Endothelial cell of umbilical vein (primary cell): ENCODE measurements around the gene FBXO21. TPM values are rescaled to one million over a fixed set of nuclear protein-coding genes. Genes with fewer than 3 reads are reported as not detected.

Experiments
- BruUV-seq: library from RNA; stranded (reverse); fragments of 400-500 nt; replicated peaks from 2 replicates; lab custom pipeline; 2021; lab: Mats Ljungman, UMichigan
- CTCF ChIA-PET: fragments of 300-600, 350-600 bp; sonication (Branson Sonifier 250); formaldehyde crosslinking; loops from one replicate; lab custom pipeline; 2021; ENCODE audit warnings: antibody characterized with exemption, inconsistent platforms; lab: Charles Lee
- POLR2A ChIA-PET: fragments of 300-600, 350-600 bp; sonication (Branson Sonifier 250); formaldehyde crosslinking; loops from one replicate; lab custom pipeline; 2021; ENCODE audit warnings: antibody characterized with exemption, inconsistent platforms; lab: Charles Lee
- DNase-seq: peaks from one replicate; pipeline ENCODE4 v3.0.0-alpha.2; 2011; ENCODE audit warnings: low read depth, low spot score
- FAIRE-seq: peaks from 2 replicates; lab custom pipeline; 2011; peaks lifted over from hg19 to GRCh38; lab: Jason Lieb, UNC
- H2AFZ ChIP-seq: 2 replicates; pipeline ENCODE4 v1.6.0; 2012; ENCODE audit warnings: low read depth, low read length, control low read depth, inconsistent platforms
- H3K27ac ChIP-seq: 2 replicates; pipeline ENCODE4 v1.5.1; 2011; ENCODE audit warnings: low read depth, mild to moderate bottlenecking, control low read depth, low read length, moderate library complexity; ENCODE audit not compliant: insufficient read depth
- H3K27me3 ChIP-seq, 2 experiments: 2 replicates each; pipeline versions ENCODE4 v1.6.0 to v1.6.1; 2011; ENCODE audit warnings: low read length in 2 of 2, mixed read lengths in 1 of 2; ENCODE audit not compliant: control insufficient read depth in 2 of 2, insufficient read depth in 2 of 2
- H3K36me3 ChIP-seq, 2 experiments: 2 replicates in 1 of 2; 3 replicates in 1 of 2; pipeline ENCODE4 v1.5.1; 2011; ENCODE audit warnings: low read length in 2 of 2, mild to moderate bottlenecking in 1 of 2, moderate library complexity in 1 of 2; ENCODE audit not compliant: control insufficient read depth in 2 of 2, insufficient read depth in 2 of 2; ENCODE audit errors: extremely low read depth in 1 of 2
- H3K4me1 ChIP-seq: 3 replicates; pipeline ENCODE4 v1.5.1; 2011; ENCODE audit warnings: mild to moderate bottlenecking, low read length; ENCODE audit not compliant: control insufficient read depth, insufficient read depth; ENCODE audit errors: extremely low read depth
- H3K4me2 ChIP-seq: 2 replicates; pipeline ENCODE4 v1.6.1; 2011; ENCODE audit warnings: low read length, control low read depth, mixed read lengths; ENCODE audit not compliant: insufficient read depth
- H3K4me3 ChIP-seq, 3 experiments: fragments of 200-600 bp in 1 of 3; sonication (generic), shearing (Covaris generic) in 1 of 3; replicated peaks in 1 of 3; 2 replicates each; pipeline ENCODE4 v1.5.1; 2011 to 2016; ENCODE audit warnings: control low read depth in 3 of 3, low read length in 3 of 3, mild to moderate bottlenecking in 2 of 3, inconsistent platforms in 1 of 3, low read depth in 1 of 3, moderate library complexity in 1 of 3; ENCODE audit not compliant: insufficient read depth in 1 of 3
- H3K79me2 ChIP-seq: 2 replicates; pipeline ENCODE4 v1.6.0; 2012; ENCODE audit warnings: low read length, inconsistent platforms; ENCODE audit not compliant: control insufficient read depth, insufficient read depth
- H3K9ac ChIP-seq: replicated peaks from 2 replicates; pipeline ENCODE3; 2011; ENCODE audit warnings: low read length, control low read depth; ENCODE audit not compliant: insufficient read depth; ENCODE audit errors: extremely low read depth
- H3K9me1 ChIP-seq: replicated peaks from 3 replicates; pipeline ENCODE4 v1.6.0; 2011; ENCODE audit warnings: mild to moderate bottlenecking, low read length; ENCODE audit not compliant: control insufficient read depth, insufficient read depth; ENCODE audit errors: extremely low read depth
- H3K9me3 ChIP-seq: replicated peaks from 2 replicates; pipeline ENCODE4 v1.5.1; 2012; ENCODE audit warnings: low read length, inconsistent platforms; ENCODE audit not compliant: control insufficient read depth, insufficient read depth
- H4K20me1 ChIP-seq: replicated peaks from 2 replicates; pipeline ENCODE3; 2011; ENCODE audit warnings: mild to moderate bottlenecking, low read length; ENCODE audit not compliant: control insufficient read depth, insufficient read depth; ENCODE audit errors: extremely low read depth
- CTCF ChIP-seq, 2 donors: IDR thresholded peaks; 1 replicate in 1 of 2; 2 replicates in 1 of 2; pipeline ENCODE4 v1.5.1; 2011; ENCODE audit warnings: low read length in 2 of 2, mild to moderate bottlenecking in 2 of 2, moderate library complexity in 2 of 2, control low read depth in 1 of 2, inconsistent platforms in 1 of 2, low read depth in 1 of 2; ENCODE audit not compliant: insufficient read depth in 1 of 2; ENCODE audit errors: extremely low read depth in 1 of 2
- EZH2 ChIP-seq: IDR thresholded peaks from 2 replicates; pipeline ENCODE4 v1.6.1; 2012; ENCODE audit warnings: borderline replicate concordance, low read depth, mild to moderate bottlenecking, moderate library complexity, low read length, inconsistent platforms; ENCODE audit not compliant: severe bottlenecking
- FOS ChIP-seq: IDR thresholded peaks from 2 replicates; pipeline ENCODE4 v1.6.1; 2011; ENCODE audit warnings: mild to moderate bottlenecking, low read length, moderate library complexity, borderline replicate concordance; ENCODE audit not compliant: insufficient read depth
- GATA2 ChIP-seq: IDR thresholded peaks from 2 replicates; pipeline ENCODE4 v1.7.0; 2011; ENCODE audit warnings: low read depth, mild to moderate bottlenecking, moderate library complexity, mixed read lengths, low read length; ENCODE audit not compliant: insufficient read length, insufficient read depth
- JUN ChIP-seq: IDR thresholded peaks from 2 replicates; pipeline ENCODE4 v1.6.1; 2011; ENCODE audit warnings: borderline replicate concordance, low read depth; ENCODE audit not compliant: insufficient read length, insufficient read depth
- MAX ChIP-seq: IDR thresholded peaks from 2 replicates; pipeline ENCODE4 v1.6.1; 2011; ENCODE audit not compliant: insufficient read depth, insufficient read length
- MYC ChIP-seq: IDR thresholded peaks from one replicate; pipeline ENCODE4 v1.6.1; 2011; ENCODE audit warnings: mild to moderate bottlenecking, low read depth, low read length
- POLR2A ChIP-seq: IDR thresholded peaks from 2 replicates; pipeline ENCODE4 v1.6.1; 2012; ENCODE audit warnings: low read depth, mild to moderate bottlenecking, control low read depth, low read length
- POLR2AphosphoS5 ChIP-seq: IDR thresholded peaks from 2 replicates; pipeline ENCODE4 v1.6.1; 2012; ENCODE audit warnings: low read depth, mild to moderate bottlenecking, control low read depth, low read length, moderate library complexity; ENCODE audit not compliant: insufficient read depth
- dilution Hi-C: fragments of 300-500 bp; cut with MboI; formaldehyde crosslinking; loops from one replicate; pipeline ENCODE4 v1.15.0; 2019; ENCODE audit warnings: low sequenced_read_pairs; ENCODE audit not compliant: extremely low pct_ligation_motif_present
- intact Hi-C: fragments of 100-400 bp; cut with micrococcal nuclease; formaldehyde crosslinking; loops from one replicate; pipeline ENCODE4 v1.10.0; 2022
- polyA plus RNA-seq, 4 experiments: library from polyadenylated mRNA; depleted of rRNA in 3 of 4; stranded (reverse) in 3 of 4; unstranded in 1 of 4; fragments of >200 nt; gene quantifications; 2 replicates each; pipeline versions ENCODE4 v1.2.1 to v1.2.3, GENCODE V29; 2011 to 2012; ENCODE audit warnings: missing spikeins in 1 of 4
- total RNA-seq: library from RNA; stranded (reverse); gene quantifications from 2 replicates; pipeline ENCODE4 v1.2.3, GENCODE V29; 2021

FBXO21 gene
- total and polyA plus RNA-seq, 2 donors (not counting 3 experiments of a cell fraction or from before 2014, with no cell fraction given): 41.6 to 66.7 TPM

GRCh38 chr12:117111821-117112595 is 78.3 kb downstream of the FBXO21 start:
- no peaks in the 10 kb centered on the region for H3K27me3 ChIP-seq
- intact Hi-C loops (no loop called here), dilution Hi-C loops (no loop called here)
- no peaks in the 10 kb centered on the region for H4K20me1 ChIP-seq
- H3K9ac ChIP-seq: no peak overlapping the region
- no peak overlapping the region for H3K4me2 ChIP-seq
- H3K9me3 ChIP-seq: no peaks in the 10 kb centered on the region
- no peak overlapping the region for H2AFZ ChIP-seq
- no peaks in the 10 kb centered on the region for H3K79me2 ChIP-seq
- no TSS peak for BruUV-seq
- H3K4me3 ChIP-seq: no peak overlapping the region
- H3K4me1 ChIP-seq: no peaks in the 10 kb centered on the region
- H3K36me3 ChIP-seq: no peaks in the 10 kb centered on the region
- ChIA-PET CTCF (interaction anchor here (1.1 kb wide), 1 partner anchor 10 kb away, joined by 3 read pairs; no protein-coding TSS in a partner anchor), POLR2A (no interaction called here)
- DNase-seq (no peak), FAIRE-seq (no peak)
- no peaks in the 10 kb centered on the region for H3K9me1 ChIP-seq
- TF ChIP-seq MYC (no peak), MAX (no peak), CTCF (IDR thresholded peaks at IDR 0.05; ENCODE audit: extremely low read depth in 1 of 2, insufficient read depth in 1 of 2, low read depth in 1 of 2, low read length in 2 of 2) (no peak), POLR2AphosphoS5 (no peak), FOS (no peak), GATA2 (no peak), JUN (no peak), POLR2A (no peak), EZH2 (no peak)
- H3K27ac ChIP-seq: no peak overlapping the region
